ENCODE results near the gene CDC42BPB.

The CDC42BPB gene

DNA sequence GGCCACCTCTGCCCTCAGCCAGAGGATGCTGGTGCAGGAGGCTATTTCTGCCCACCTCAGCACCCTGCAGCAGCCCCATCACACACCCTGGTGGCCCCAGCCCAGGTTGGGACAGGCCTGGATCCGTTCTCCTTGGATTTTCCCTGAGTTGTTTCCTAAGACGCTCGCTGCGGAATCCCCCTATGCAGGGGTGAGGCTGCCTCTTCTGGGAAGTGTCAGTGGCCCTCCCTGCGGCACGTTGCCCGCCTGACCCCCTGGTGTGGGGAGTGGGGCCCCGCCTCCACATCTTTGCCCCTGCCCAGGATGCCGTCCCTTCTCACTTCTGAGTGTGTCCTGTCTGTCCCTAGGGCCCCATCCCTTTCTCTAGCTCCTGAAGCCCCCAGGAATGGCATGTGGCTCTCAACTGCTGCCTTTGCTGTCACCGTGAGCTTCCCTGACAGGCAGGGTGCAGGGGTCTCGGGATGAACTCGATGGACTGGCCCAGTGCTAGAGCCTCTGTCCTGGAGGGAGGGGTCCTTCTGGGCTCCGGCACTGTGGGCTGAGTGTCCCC lies 36.6 kb upstream of the CDC42BPB start:
- no peak for DNase-seq

DNA sequence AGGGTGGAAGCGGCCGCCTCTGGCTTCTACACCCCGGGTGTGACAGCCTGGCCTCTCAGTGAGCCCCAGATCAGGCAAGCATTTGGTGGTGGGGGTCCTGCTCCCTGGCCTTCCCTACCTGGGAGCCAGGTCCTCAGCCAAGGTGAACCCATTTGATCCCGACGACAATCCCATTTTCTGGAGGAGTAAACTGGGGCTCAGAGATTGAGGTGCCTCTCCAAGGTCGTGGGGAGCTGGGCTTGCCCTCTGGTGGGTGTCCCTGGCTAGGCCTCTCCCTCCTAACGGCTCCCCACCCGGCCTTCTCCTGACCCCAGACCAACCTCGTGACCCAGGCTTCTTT lies 34.5 kb upstream of the CDC42BPB start:
- DNase-seq = no peak

DNA sequence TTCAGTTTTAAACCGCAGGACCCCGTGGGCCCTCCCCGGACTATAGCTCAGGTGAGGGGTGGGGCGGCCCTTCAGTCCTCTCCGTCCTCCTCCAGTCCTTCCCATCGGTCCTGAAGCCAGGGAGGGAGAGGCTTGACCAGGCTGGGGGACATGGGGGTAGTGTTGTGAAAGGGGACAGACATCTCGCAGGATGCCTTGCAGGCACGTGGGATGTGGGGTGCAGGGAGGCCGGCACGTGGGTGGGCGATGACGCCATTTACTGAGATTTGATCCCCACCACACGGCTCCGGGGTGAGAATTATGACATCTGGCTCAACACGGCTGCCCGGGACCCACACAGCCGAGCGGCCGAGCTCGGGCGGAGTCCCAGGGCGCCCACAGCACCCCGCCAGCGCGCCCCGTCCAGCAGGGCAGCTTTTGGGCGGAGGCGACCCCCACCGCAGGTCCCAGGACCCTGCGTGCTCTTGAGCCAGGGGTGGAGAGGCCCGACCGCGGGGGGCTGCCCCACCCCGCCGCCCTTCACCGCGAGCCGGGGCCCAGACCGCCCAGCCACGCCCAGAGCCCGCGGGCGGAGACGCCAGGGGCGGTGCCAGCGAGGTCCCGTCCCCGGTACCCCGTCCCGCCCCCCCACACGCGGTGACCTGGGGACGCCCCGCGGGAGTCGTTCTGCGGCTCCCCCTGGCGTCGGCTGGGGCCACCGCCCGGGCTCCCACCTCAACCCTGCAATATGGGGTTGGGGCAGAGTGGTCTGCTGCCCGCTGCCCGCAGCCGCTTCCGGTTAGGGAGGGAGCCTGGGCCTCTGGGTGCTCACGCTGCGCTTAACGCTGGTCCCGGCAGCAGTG lies 33.9 kb upstream of the CDC42BPB start:
- peak; percentile 71 for DNase-seq

DNA sequence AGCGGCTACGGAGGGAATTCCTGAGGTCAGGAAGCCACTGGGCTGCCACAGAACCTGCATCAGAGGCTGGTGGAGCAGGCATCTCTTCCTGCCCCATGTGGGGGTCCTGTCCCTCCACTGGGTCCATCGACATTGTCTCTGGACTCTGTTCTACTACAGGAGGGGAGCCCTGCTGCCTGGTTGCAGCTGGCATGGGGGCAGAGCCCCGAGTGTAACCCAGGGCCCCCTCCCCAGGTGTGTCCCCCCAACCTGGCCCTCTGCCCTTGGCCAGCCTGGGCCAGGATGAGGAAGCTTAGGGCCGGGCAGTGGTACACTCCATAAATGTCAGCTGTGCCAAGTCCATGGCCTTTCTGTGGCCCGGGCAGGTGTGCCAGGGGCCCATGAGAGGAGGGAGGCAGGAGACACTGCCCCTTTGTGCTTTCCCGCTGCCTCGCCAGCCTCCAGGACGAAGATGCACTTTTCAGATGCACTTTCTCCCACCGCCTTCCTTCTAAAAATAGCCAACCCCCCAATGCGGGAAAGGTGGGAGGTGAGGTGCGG lies 33.2 kb upstream of the CDC42BPB start:
- no peak for DNase-seq

DNA sequence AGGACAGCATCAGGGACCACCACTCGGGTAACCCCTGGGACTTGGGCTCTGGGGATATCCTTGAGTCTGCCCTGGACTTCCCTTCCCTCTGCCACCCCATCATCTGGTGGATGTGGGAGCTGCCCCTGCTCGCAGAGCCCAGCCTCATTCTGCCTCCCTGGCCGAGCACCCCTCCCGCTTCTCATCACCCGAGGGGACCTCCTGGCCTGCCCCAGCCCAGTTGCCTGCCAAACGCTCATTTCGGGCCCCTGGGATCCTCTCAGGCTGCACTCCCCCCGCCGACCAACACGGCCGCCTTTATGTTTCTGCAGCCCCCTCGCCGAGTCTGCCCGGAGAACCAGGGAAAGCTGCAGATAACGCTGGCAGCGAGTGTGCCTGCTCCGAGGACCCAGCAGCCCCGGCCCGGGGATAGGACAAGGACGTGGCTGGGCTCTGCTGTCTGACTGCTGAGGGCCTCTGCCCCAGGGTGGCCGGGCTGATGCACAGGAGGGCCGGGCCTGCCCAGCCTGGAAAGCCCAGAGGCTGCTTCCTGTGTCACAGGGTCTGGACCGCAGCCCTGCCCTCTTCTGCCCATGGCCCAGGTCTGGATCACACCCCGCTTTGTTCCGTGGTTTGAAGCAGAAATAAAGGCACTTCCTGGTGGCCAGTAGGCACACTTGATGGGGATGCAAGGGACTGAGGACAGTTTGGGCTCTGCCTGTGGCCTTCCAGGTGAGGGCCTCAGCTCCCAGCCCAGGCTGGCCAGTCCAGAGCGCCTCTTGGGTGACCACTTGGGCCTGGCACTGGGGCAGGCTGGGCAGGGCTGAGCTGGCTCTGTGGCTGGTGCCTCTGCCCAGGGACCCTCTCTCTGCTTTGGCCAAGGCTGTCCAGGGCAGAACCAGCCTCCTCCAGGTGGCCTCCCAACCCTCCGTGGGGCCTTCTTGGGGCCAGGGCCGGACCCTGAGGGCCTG lies 32.3 kb upstream of the CDC42BPB start:
- no peak for DNase-seq

DNA sequence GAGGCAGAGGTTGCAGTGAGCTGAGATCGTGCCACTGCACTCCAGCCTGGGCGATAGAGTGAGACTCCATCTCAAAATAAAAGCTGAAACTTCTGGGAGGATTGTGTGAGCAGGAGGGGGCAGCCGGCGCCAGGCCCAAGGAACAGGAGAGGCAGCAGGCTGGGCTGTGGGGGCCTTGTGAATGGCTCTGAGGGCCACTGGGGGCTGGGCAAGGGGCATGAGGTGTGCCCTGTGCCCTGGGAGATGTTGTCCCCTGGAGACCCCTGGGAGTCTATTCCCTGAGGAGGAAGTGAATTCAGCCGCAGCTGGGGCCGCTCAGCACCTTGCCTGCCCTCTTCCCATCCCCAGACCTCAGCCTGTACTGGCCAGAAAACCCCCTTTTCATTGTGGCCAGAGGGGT lies 31.6 kb upstream of the CDC42BPB start:
- DNase-seq = no peak

DNA sequence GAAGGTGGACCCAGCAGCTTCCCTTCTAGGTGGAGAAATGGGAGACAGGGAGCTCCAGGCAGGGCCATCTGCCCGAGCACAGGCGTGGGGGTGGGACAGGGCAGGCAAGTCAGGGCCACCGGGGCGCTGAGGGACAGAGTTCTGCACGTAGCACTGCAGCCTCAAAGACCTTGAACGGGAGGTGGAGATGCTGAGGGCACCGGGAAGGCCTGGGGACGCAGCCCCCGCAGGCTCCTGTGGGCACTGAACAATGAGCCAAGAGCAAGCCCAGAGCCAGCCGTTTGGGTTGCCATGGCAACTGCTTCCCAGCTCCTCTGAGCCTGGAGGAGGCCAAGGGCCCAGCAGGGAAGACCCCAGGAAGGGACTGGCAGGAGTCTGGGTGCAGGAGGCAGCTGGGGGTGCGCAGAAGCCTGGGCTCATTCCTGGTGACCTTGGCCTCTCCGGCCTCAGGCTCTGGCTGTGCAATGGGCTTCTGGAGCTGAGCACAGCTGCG lies 30.0 kb upstream of the CDC42BPB start:
- DNase-seq = no peak

DNA sequence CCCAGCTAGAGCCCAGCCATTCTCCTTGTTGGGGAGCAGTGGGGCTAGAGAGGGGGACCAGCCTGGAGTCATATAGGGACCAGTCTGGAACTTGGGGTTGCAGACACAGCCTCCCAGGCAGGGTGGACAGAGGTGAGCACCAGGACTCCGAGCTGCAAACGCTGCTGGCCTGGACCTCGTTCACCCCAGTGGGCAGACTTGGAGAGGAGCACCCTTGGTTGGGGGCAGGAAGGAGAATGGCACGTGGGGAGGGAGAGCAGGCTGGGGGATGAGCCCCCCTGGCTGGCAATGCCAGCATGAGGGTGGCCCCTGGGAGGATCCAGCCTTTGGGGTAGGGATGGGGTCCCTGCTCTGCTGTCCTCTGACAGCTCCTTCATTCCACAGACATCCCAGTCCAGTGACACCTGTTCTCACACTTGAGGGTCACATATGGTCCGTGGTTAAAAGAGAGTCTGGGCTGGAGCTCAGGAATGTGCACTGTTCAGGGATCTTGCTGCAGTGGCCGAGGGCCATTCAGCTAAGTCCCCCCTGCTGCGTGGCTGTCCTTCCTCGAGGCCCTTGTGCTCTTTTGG lies 29.5 kb upstream of the CDC42BPB start:
- DNase-seq = no peak

DNA sequence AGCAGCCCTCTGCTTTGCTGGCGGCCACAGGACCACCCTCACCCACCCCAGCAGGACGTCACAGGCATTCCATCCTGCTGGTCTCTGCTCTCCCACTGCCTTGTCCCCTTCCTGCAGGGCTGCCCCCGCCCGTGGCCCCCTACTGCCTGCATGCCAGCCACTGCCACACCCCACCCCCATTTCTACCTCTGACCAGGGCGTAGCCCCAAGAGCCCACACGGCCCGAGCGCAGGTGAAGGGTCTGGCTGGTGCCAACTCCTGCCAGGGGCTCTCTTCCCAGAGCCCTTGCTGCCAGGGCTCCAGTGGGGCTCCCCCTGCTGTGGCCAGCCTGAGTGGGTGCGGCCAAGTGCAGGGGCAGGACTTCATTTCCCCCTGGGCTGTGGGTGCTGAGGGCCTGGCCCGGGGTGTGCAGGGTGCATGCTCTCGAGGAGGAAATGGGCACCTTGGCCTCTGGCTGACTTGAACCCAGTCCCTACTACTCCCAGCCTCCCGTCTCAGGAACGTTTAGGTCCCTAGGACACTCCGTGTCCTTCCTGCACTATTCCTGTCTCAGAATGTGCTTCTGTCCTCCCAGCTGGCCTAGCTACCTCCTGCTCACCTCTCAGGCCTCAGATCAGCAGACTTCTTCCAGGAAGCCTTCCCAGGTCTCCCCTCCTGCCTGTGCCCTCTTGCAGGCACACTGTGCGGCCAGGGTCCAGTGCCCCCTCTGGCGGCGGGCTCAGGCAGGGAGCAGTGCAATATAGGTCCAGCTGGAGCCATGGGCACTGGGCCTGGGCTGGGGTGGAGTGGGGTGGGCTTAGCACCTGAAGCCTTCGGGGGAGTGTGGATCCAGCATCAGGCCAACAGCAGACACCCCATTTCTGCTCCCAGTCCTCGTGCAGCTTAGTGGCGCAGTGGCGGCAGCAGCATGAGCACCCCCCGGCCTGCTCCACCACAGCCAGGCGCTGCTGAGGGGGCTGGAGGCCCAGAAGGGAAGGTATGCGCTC lies 28.1 kb upstream of the CDC42BPB start:
- DNase-seq = no peak

DNA sequence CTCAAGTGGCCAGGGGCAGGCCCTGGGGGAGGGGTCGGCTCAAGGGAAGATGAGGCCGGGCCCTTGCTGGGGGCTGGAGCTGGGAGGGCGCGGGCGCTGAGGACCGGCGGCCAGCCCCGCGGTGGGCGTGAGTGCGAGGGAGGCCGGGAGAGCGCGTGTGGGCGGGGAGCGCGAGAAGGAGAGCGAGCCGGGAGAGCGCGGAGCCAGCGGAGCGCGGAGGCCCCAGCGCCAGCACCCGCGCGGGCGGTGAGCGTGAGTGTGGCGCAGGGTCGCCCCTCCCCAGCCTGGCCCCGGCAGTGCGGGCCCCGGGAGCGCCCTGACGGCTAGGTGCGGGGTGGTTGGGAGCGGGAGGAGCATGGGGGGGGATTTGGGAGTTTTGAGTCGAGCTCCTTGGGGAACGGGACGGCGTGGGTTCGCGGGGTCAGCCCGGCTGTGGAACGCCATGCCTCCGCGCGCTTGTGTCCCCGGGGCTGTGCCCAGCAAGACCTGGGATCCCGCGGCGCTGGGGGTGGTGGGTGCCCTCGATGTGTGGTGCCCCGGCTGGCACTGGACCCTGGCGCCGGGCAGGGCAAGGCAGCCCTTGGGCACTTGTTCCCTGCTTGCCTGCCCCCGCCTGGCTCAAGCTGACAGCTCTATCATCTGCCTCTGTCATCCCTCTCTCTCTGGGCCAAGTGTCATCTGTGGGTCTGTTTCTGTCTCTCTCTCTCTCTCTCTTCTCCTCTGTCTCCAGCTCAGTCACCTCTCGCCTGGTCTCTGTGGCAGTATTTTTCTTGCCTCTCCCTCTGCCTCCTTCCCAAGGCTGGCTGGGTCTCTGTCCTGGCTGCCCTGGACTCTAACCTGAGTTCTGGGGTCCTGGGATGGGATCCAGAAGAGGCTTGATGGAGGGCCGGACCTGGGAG lies 26.9 kb upstream of the CDC42BPB start, which contains the start of gene LBHD2:
Gene LBHD2 (plus strand): TSS at position 190 of the 899 bp plus-strand sequence. CDS start 1,803 bp downstream, outside the sequence.
- DNase-seq = no peak

DNA sequence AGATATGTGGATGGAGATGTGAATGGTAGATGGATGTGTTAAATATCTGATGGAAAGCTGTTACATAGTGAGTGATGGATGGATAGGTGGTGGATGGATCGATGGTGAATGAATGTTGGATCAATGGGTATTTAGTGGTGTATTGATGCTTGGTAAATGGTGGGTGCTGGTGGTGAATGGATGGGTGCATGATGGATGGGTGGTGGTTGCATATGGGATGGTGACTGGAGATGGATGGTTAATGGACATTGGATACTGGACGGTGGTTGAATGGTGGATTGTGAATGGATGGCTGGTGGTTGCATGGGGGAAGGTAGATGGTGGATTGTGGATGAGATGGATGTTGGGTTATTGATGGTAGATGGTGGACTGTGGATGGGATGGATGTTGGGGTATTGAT lies 24.6 kb upstream of the CDC42BPB start:
- no peak for DNase-seq

DNA sequence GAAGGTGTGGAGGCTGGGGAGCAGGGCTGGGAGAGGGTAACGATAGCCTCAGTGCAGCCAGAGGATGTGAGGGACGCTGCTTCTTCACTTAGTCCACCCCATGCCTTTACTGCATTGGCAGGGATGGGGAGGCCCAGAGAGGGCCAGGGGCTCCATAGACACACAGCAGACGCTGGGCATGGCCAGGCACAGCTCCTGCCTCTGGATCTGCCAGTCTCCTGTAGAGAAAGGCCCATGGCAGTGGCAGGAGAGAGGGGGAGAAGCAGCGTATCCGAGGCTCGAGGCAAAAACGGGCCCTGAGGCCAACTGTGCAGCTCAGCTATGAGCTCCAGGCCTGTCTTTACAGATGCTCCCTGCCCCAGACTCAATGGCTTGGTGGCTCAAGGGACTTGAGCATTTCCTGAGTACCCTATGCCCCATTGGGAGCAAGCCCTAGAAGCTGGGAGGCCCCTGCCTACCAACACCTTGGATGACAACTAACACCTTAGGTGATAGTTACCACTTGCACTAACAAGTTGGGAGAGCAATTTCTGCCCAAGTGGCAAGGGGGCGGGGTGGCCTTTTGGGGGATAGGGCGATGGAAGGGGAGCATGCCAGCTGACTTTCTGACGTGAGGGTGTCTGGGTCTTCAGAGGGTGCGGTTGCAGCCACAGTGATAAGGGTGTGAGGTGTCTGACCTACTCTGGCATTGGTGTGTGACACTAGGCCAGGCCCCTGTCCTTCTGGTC lies 21.7 kb upstream of the CDC42BPB start:
- DNase-seq = no peak

DNA sequence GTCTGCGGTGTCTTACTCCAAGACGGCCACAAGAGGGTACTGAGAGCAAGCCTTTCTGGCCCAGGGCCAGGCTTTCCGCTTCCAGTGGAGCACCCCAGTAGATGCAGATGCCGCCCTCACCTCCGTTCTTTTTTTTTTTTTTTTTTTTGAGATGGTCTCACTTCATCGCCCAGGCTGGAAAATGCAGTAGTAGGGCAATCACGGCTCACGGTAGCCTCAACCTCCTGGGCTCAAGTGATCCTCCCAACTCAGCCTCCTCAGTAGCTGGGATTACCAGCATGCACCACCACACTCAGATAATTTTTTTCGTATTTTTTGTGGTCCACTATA lies 21.0 kb upstream of the CDC42BPB start:
- peak; percentile 78 for DNase-seq

DNA sequence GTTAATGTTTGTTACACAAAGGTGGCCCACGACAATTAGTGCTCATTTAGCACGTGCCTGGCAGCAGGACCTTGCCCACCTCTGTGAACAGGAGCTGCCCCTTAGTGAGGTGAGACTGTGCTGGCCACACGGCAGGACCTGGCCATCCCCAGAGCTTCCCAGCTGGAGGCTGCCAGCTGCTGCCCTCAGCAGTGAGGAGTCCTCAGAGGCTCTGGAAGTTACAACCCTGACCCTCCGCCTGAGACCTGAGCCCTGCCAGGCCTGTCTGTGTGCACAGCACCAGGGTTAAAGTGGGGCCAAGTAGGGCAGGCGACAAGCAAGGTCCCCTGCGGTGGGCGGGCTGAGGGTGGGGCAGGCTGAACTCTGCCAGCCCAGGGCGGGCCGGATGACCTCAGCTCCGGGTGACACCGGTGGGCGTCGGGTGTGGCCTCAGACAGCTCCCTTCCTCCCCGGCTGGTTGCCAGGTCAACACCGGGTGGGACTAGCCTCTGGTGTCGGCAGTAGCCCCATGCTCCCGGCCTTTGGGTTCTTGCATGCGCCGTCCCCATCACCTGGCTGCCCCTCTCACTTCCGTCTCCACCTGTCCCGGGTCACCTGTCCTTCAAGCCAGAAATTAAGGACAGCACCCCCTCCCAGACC lies 17.5 kb upstream of the CDC42BPB start:
- DNase-seq = no peak

DNA sequence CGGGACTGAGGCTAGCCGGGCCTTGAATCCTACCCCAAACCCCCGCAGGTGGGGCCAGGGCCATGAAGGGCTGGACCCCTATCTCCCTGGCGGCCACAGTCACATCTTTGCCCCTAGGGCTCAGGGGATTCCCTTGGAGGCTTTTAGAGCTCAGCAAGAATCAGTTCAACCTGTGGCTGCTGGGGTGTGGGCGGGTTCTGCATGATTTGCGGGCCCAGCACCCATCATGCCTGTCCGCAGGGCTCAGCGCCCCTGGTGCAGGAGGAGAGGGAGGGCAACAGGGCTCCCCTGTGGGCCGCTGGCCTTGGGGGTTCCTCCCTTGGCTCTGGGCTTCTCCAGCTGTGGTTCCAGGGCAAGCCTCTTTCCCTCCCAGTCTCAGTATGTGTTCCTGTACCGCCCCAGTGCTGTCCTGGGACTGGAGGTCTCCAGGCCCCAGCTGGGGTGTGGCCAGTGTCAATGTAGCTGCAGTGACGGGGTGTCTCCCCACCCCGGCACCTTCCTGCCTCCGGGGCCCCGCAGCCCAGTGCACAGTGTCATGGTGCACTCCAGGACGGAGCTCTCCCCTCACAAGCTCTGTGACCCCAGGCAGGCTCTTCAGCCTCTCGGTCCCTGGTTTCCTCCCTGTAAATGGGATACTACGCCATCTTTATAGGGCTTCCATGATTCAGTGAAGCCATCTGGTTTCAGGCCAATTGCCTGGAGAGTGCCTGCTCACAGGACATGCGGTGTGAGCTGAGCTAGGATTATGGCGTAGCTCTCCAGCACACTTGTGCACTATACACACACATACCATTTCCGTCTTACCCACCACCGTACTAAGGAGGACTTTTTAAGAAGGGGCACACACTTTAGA lies 16.8 kb upstream of the CDC42BPB start:
- no peak for DNase-seq

DNA sequence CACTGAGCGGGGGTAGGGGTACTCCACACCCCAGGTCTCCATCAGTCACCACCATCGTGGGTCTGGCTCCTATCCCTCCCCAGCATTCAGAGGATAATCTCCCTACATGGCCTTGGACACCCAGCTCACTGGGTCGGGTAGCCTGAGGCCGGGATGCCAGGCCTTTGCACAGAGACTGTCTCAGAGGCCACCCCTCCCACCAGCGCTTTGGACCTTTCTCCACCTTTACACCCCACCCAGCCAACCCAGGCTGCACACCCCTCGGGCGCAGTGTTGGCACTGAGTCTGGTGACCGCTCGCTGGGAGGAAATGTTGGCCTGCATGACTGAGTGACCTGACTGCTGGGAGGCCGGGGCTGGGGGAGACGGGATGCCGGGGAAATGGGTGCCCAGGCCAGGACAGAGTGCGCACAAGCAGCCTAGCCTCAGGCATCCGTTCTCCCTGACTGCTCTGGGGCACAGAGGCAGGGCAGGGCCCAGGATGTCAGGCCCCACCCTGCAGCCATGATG lies 16.1 kb upstream of the CDC42BPB start:
- DNase-seq = no peak

DNA sequence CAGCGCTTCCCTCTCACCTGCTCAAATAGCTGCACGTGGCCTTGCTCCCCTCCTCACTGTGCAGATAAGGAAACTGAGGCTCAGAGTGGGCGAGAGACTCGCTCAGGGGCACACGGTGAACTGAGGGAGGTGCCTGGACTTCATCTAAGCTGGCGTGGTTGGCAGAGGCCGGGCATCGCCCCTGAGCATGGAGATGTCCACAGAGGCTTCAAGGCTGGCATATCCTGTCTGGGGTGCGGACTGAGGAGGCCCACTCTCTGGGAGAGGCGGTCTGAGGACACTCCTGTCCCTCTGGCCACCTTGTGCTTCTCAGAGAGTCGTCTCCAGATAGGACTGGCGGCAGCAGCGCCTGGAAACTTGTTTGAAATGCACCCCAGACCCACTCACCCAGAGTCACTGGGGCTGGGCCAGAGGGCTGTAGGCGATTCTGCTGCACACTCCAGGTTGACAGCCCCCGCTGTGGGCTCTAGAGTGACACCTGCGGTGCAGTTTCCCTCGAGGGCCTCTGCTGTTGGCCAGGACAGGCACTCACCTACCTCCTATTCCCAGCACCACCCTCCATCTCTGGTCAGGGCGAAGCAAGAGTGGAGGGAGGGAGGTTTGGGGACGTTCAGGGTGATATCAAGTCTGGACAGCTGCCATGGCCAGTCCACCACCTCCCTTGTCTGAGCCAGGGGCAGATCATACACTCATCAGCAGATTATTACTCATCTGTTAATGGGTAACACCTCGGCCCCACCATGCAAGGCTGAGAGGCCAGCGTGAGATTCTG lies 15.4 kb upstream of the CDC42BPB start:
- DNase-seq = no peak

All from stimulated activated CD4-positive, alpha-beta T cell treated with anti-CD3 and anti-CD28 coated beads, Interleukin-1b, Interleukin-23, amount 100 ng/mL, for 48 hours (primary cell).